Type B pancreatic cell (in vitro differentiated cells): ENCODE data around the gene ARPC5L. TPM values are rescaled to one million over a fixed set of nuclear protein-coding genes. Genes with fewer than 3 reads are reported as not detected.

Experiments used
- DNase-seq: peaks from one replicate; pipeline ENCODE4 v3.0.0; 2021; ENCODE audit warnings: mixed read lengths; ENCODE audit not compliant: unreplicated experiment; ENCODE audit errors: extremely low spot score
- H3K27ac Mint-ChIP-seq: 2 replicates; pipeline ENCODE4 v1.8.0; 2021; ENCODE audit warnings: mild to moderate bottlenecking, mixed read lengths
- H3K27me3 Mint-ChIP-seq: 2 replicates; pipeline ENCODE4 v1.8.0; 2021; ENCODE audit warnings: mixed read lengths
- H3K36me3 Mint-ChIP-seq: 2 replicates; pipeline ENCODE4 v1.8.0; 2021; ENCODE audit warnings: mixed read lengths
- H3K4me1 Mint-ChIP-seq: one replicate; pipeline ENCODE4 v1.8.0; 2021; ENCODE audit warnings: mixed read lengths; ENCODE audit not compliant: unreplicated experiment
- H3K4me3 Mint-ChIP-seq: 2 replicates; pipeline ENCODE4 v1.8.0; 2021; ENCODE audit warnings: mild to moderate bottlenecking, mixed read lengths
- H3K9me3 Mint-ChIP-seq: 2 replicates; pipeline ENCODE4 v1.8.0; 2021; ENCODE audit warnings: mixed read lengths
- total RNA-seq: library from RNA; stranded (reverse); gene quantifications from 2 replicates; pipeline ENCODE4 v1.2.1, GENCODE V29; 2021; ENCODE audit warnings: low replicate concordance
- TF ChIP-seq, protein P1 (sequence below): fragments of 200-600 bp; sonication (generic); conservative IDR thresholded peaks from 2 replicates; pipeline ENCODE4 v1.5.0; 2021; ENCODE audit warnings: antibody characterized with exemption, mild to moderate bottlenecking

Gene ARPC5L
- total RNA-seq, 1 donor from 2014 or later = 37.9 TPM

DNA sequence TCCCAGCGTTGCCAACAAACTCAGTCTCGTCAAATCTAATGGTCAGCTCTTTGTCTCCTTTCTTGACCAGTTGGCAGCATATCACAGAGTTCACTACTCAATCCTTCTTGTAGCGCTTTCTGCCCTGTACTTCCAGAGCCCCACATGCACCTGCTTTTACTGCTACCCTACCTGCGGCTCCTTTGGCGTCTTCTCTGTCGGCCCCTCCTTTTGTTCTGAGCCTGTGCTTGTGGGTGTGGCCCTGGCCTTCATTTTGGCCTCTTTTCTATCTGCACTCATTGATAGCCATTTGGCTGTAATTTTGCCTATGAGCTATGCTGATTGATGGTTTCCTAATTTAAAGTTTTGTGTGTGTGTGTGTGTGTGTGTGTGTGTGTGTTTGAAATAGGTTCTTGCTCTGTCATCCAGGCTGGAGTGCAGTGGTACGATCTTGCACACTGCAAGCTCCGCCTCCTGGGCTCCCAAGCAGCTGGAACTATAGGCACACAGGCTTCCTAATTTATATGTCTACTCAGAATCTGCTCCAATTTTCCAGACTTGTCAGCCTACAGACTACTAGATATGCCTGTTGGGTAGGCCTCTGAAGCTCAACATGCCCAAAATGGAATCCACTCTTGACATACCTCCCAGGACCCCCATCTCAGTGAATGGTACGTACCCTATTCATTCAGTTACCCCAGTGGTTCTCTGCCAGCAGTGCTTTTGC lies 32.3 kb downstream of the ARPC5L start:
- H3K9me3 Mint-ChIP-seq = no peaks in the 10 kb centered on the region
- no peak overlapping the region for H3K4me3 Mint-ChIP-seq
- H3K36me3 Mint-ChIP-seq = peaks cover 3% of the 10 kb centered on the region
- no peaks in the 10 kb centered on the region for H3K4me1 Mint-ChIP-seq
- TF ChIP-seq, protein P1, sequence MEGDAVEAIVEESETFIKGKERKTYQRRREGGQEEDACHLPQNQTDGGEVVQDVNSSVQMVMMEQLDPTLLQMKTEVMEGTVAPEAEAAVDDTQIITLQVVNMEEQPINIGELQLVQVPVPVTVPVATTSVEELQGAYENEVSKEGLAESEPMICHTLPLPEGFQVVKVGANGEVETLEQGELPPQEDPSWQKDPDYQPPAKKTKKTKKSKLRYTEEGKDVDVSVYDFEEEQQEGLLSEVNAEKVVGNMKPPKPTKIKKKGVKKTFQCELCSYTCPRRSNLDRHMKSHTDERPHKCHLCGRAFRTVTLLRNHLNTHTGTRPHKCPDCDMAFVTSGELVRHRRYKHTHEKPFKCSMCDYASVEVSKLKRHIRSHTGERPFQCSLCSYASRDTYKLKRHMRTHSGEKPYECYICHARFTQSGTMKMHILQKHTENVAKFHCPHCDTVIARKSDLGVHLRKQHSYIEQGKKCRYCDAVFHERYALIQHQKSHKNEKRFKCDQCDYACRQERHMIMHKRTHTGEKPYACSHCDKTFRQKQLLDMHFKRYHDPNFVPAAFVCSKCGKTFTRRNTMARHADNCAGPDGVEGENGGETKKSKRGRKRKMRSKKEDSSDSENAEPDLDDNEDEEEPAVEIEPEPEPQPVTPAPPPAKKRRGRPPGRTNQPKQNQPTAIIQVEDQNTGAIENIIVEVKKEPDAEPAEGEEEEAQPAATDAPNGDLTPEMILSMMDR = no peak
- DNase-seq = no peak
- no peaks in the 10 kb centered on the region for H3K27me3 Mint-ChIP-seq
- no peak overlapping the region for H3K27ac Mint-ChIP-seq

DNA sequence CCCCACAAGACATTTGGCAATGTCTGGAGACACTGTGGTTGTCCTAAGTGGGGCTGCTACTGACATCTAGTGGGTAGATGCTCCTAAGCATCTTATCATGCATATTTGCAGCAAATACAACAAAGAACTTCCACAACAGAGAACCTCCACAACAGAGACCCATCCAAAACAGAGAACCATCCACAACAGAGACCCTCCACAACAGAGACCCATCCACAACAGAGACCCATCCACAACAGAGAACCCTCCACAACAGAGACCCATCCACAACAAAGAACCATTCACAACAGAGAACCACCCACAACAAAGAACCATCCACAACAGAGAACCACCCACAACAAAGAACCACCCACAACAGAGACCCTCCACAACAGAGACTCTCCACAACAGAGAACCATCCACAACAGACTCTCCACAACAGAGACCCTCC lies 32.8 kb downstream of the ARPC5L start:
- Mint-ChIP-seq H3K27ac (no peak overlapping the region), H3K4me1 (no peaks in the 10 kb centered on the region), H3K27me3 (no peaks in the 10 kb centered on the region), H3K9me3 (no peaks in the 10 kb centered on the region), H3K4me3 (no peak overlapping the region), H3K36me3 (peaks cover 3% of the 10 kb centered on the region)
- TF ChIP-seq, protein P1 = peak; percentile 56
- no peak for DNase-seq

DNA sequence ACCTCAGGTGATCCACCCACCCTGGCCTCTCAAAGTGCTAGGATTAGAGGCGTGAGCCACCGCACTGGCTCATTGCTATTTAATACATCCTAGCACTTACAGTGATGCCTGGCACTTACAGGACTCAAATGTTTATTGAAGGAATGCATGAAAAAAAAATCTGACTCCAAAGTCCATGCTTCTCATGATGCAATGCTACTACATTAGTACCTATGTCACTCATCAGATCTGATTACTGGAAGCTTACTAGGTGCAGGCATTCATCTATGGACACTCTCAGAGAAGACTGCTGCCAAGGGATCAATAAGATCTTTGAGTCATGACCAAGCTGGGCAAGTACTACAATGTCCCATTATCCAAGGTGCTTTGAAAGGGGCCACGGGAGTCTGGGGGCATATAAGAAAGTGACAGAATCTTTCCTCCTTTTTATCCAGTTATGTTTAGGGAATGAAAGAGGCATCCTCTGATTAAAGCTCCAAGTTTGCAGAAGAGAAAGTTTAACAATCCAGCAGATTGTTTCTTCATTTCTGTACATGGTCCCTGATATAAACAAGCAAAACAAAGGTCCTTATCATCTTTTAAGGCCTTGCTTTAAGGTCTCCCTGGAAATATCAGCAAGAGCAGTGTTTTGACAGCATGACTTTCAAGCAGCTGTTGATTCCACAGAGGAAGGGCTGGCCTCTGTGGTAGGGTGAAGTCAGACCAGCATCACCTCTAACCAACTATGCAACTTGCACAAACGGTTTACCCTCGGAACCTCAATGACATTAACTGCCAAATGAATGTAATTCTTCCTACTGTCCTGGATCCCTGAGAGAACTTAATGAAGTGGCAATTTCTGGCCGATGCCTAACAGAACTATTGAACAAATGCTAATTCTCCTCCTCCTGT lies 35.9 kb downstream of the ARPC5L start:
- DNase-seq = no peak
- Mint-ChIP-seq H3K27me3 (no peaks in the 10 kb centered on the region), H3K27ac (no peak overlapping the region), H3K4me3 (no peak overlapping the region), H3K9me3 (no peaks in the 10 kb centered on the region), H3K4me1 (no peaks in the 10 kb centered on the region), H3K36me3 (peaks cover 4% of the 10 kb centered on the region)
- TF ChIP-seq, protein P1 = no peak

DNA sequence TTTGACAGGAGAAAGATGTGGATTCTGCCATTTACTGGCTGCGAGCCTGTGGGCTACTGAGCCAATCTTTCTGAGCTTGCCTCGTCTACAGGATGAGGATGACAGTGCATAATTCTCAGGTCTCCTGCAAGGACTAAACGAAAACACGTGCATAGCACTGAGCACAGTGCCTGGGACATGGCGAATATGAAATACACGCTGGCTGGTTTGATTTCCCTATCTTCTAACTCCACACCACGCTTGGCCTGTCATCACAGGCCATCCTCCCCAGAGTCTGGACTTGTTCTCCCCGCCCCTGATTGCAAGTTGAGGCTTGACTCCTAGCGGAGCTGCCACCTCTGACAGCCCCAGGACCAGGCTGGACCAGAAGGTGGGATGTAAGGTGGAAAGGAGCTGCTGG lies 37.9 kb downstream of the ARPC5L start:
- Mint-ChIP-seq H3K9me3 (no peaks in the 10 kb centered on the region), H3K36me3 (peaks cover 10% of the 10 kb centered on the region), H3K27ac (no peak overlapping the region), H3K4me3 (no peak overlapping the region), H3K27me3 (no peaks in the 10 kb centered on the region), H3K4me1 (no peaks in the 10 kb centered on the region)
- TF ChIP-seq, protein P1 = no peak
- DNase-seq = no peak

DNA sequence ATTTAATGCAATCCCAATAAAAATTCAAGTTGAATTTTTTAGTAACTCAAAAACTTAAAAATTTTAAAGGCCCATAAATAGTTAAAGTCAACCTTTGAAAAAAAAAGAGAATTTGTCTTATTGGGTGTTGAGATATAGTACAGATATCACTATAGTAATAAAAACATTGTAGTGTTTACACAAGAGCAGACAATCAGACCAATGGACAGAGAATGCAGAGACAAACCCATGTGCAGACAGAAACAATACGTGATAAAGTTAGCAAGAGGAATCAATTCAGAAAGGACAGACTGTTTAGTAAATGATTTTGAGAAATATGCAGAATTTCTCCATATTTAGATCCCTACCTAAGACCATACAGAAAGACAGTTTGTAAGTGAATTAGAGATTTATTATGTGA lies 45.0 kb downstream of the ARPC5L start:
- Mint-ChIP-seq H3K27ac (no peak overlapping the region), H3K4me3 (no peak overlapping the region), H3K4me1 (no peaks in the 10 kb centered on the region), H3K36me3 (peaks cover 20% of the 10 kb centered on the region), H3K27me3 (no peaks in the 10 kb centered on the region), H3K9me3 (no peaks in the 10 kb centered on the region)
- DNase-seq = no peak
- TF ChIP-seq, protein P1 = no peak
